Breast epithelium (tissue), 3 donors: Measurements from ENCODE around the gene SCN4B.

Experiments used
- POLR2A ChIP-seq: fragments of 450-650 bp; IDR thresholded peaks from one replicate; pipeline ENCODE4 v1.6.1; 2016; ENCODE audit warnings: antibody characterized with exemption, mild to moderate bottlenecking, moderate library complexity
- POLR2AphosphoS5 ChIP-seq, 3 donors: sonication (generic); formaldehyde crosslinking; IDR thresholded peaks; one replicate each; pipeline ENCODE4 v1.6.1; 2017; ENCODE audit warnings: antibody characterized with exemption in 3 of 3

- TF ChIP-seq POLR2A, result no peak
- no peak for TF ChIP-seq POLR2AphosphoS5 (IDR thresholded peaks at IDR 0.05)
These were observed 51.9 kb downstream of the SCN4B start for GRCh38 chr11:118100691-118101232.
